Measurements from ENCODE around the gene NXT1.

- TF ChIP-seq, protein P1, sequence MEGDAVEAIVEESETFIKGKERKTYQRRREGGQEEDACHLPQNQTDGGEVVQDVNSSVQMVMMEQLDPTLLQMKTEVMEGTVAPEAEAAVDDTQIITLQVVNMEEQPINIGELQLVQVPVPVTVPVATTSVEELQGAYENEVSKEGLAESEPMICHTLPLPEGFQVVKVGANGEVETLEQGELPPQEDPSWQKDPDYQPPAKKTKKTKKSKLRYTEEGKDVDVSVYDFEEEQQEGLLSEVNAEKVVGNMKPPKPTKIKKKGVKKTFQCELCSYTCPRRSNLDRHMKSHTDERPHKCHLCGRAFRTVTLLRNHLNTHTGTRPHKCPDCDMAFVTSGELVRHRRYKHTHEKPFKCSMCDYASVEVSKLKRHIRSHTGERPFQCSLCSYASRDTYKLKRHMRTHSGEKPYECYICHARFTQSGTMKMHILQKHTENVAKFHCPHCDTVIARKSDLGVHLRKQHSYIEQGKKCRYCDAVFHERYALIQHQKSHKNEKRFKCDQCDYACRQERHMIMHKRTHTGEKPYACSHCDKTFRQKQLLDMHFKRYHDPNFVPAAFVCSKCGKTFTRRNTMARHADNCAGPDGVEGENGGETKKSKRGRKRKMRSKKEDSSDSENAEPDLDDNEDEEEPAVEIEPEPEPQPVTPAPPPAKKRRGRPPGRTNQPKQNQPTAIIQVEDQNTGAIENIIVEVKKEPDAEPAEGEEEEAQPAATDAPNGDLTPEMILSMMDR (IDR thresholded peaks at IDR 0.05; ENCODE audit: borderline replicate concordance, extremely low read depth, low read length, poor library complexity, severe bottlenecking) = no peak
- no peak for TF ChIP-seq EZH2 (IDR thresholded peaks at IDR 0.05; ENCODE audit: borderline replicate concordance, low read depth, low read length, severe bottlenecking)
Observed at GRCh38 chr20:23326774-23327173, 23.8 kb upstream of the NXT1 start.

Measured in DND-41 (cell line).